ENCODE results near the gene HSPB6. TPM values are rescaled to one million over a fixed set of nuclear protein-coding genes. Genes with fewer than 3 reads are reported as not detected.

Gene HSPB6
- total RNA-seq, 1 donor from 2014 or later, result 0.17 TPM

DNA sequence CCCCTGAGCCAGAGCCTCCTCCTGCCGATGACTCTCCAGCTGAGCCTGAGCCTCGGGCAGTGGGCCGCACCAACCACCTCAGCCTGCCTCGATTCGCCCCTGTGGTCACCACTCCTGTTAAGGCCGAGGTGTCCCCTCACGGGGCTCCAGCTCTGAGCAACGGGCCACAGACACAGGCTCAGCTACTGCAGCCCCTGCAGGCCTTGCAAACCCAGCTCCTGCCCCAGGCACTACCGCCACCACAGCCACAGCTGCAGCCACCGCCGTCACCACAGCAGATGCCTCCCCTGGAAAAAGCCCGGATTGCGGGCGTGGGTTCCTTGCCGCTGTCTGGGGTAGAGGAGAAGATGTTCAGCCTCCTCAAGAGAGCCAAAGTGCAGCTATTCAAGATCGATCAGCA is 35.5 kb downstream of the HSPB6 start:
- no peak for DNase-seq (ENCODE audit: low read depth)
- Histone ChIP-seq H3K27me3 (ENCODE audit: control insufficient read depth, insufficient read depth, low read length) (no peaks in the 10 kb centered on the region), H3K36me3 (ENCODE audit: control insufficient read depth, insufficient read depth, low read length) (peaks cover 6% of the 10 kb centered on the region), H3K4me3 (ENCODE audit: low read depth, low read length) (no peak overlapping the region)
- TF ChIP-seq, protein P1, sequence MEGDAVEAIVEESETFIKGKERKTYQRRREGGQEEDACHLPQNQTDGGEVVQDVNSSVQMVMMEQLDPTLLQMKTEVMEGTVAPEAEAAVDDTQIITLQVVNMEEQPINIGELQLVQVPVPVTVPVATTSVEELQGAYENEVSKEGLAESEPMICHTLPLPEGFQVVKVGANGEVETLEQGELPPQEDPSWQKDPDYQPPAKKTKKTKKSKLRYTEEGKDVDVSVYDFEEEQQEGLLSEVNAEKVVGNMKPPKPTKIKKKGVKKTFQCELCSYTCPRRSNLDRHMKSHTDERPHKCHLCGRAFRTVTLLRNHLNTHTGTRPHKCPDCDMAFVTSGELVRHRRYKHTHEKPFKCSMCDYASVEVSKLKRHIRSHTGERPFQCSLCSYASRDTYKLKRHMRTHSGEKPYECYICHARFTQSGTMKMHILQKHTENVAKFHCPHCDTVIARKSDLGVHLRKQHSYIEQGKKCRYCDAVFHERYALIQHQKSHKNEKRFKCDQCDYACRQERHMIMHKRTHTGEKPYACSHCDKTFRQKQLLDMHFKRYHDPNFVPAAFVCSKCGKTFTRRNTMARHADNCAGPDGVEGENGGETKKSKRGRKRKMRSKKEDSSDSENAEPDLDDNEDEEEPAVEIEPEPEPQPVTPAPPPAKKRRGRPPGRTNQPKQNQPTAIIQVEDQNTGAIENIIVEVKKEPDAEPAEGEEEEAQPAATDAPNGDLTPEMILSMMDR (IDR thresholded peaks at IDR 0.05; ENCODE audit: insufficient read depth, low read length, poor library complexity, severe bottlenecking), result no peak

- H3K4me3 ChIP-seq (ENCODE audit: low read depth, low read length), result no peak overlapping the region
- TF ChIP-seq, protein P1 (IDR thresholded peaks at IDR 0.05; ENCODE audit: insufficient read depth, low read length, poor library complexity, severe bottlenecking), result no peak
- H3K36me3 ChIP-seq (ENCODE audit: control insufficient read depth, insufficient read depth, low read length), result peaks cover 5% of the 10 kb centered on the region
- no peaks in the 10 kb centered on the region for H3K27me3 ChIP-seq (ENCODE audit: control insufficient read depth, insufficient read depth, low read length)
- no peak for DNase-seq (ENCODE audit: low read depth)
Measured at GRCh38 chr19:35720648-35721047, 36.2 kb downstream of the HSPB6 start.

DNA sequence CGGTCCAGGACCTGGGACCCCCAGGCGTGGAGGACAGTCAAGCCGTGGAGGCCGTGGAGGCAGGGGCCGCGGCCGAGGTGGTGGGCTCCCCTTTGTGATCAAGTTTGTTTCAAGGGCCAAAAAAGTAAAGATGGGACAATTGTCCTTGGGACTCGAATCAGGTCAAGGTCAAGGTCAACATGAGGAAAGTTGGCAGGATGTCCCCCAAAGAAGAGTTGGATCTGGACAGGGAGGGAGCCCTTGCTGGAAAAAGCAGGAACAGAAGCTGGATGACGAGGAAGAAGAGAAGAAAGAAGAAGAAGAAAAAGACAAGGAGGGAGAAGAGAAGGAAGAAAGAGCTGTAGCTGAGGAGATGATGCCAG is 36.7 kb downstream of the HSPB6 start:
- H3K27me3 ChIP-seq (ENCODE audit: control insufficient read depth, insufficient read depth, low read length), result no peaks in the 10 kb centered on the region
- DNase-seq (ENCODE audit: low read depth), result no peak
- H3K4me3 ChIP-seq (ENCODE audit: low read depth, low read length), result no peak overlapping the region
- TF ChIP-seq, protein P1 (IDR thresholded peaks at IDR 0.05; ENCODE audit: insufficient read depth, low read length, poor library complexity, severe bottlenecking), result no peak
- peaks cover 5% of the 10 kb centered on the region for H3K36me3 ChIP-seq (ENCODE audit: control insufficient read depth, insufficient read depth, low read length)

GRCh38 chr19:35719402-35720162 is 37.2 kb downstream of the HSPB6 start:
- H3K27me3 ChIP-seq (ENCODE audit: control insufficient read depth, insufficient read depth, low read length), result no peaks in the 10 kb centered on the region
- TF ChIP-seq, protein P1 (IDR thresholded peaks at IDR 0.05; ENCODE audit: insufficient read depth, low read length, poor library complexity, severe bottlenecking), result no peak
- peaks cover 5% of the 10 kb centered on the region for H3K36me3 ChIP-seq (ENCODE audit: control insufficient read depth, insufficient read depth, low read length)
- DNase-seq (ENCODE audit: low read depth), result no peak
- no peak overlapping the region for H3K4me3 ChIP-seq (ENCODE audit: low read depth, low read length)

- Histone ChIP-seq H3K27me3 (ENCODE audit: control insufficient read depth, insufficient read depth, low read length) (no peaks in the 10 kb centered on the region), H3K36me3 (ENCODE audit: control insufficient read depth, insufficient read depth, low read length) (peaks cover 5% of the 10 kb centered on the region), H3K4me3 (ENCODE audit: low read depth, low read length) (peak overlapping the region; percentile 61)
- DNase-seq (ENCODE audit: low read depth), result no peak
- TF ChIP-seq, protein P1 (IDR thresholded peaks at IDR 0.05; ENCODE audit: insufficient read depth, low read length, poor library complexity, severe bottlenecking), result no peak
Measured at GRCh38 chr19:35718345-35719041, 38.3 kb downstream of the HSPB6 start.

Data from kidney epithelial cell (primary cell).